Mammary epithelial cell (primary cell): ENCODE measurements around the gene BAZ2B.
A peak's percentile ranks its signal among the peaks of the same experiment; 100 is the strongest.

Experiments
- CTCF ChIP-seq, 2 donors: IDR thresholded peaks in 1 of 2; conservative IDR thresholded peaks in 1 of 2; 2 replicates each; pipeline ENCODE4 v1.5.1; 2011 to 2012; ENCODE audit warnings: inconsistent platforms in 2 of 2, low read length in 2 of 2, mild to moderate bottlenecking in 2 of 2, control low read depth in 1 of 2, low read depth in 1 of 2; ENCODE audit not compliant: insufficient read depth in 1 of 2; ENCODE audit errors: extremely low read depth in 1 of 2
- EZH2 ChIP-seq: IDR thresholded peaks from 2 replicates; pipeline ENCODE4 v1.6.1; 2012; ENCODE audit warnings: low read length, inconsistent platforms, borderline replicate concordance

- TF ChIP-seq CTCF (conservative IDR thresholded peaks at IDR 0.05 in 1 of 2, IDR thresholded peaks at IDR 0.05 in 1 of 2; ENCODE audit: extremely low read depth in 1 of 2, insufficient read depth in 1 of 2, low read depth in 1 of 2, low read length in 2 of 2), result peak in 1 of 2 donors; percentile 32
- TF ChIP-seq EZH2, result no peak
These were observed 100.0 kb downstream of the BAZ2B start for GRCh38 chr2:159516241-159516758.
